Measurements from ENCODE around the gene CASTOR1.

The CASTOR1 gene

DNA sequence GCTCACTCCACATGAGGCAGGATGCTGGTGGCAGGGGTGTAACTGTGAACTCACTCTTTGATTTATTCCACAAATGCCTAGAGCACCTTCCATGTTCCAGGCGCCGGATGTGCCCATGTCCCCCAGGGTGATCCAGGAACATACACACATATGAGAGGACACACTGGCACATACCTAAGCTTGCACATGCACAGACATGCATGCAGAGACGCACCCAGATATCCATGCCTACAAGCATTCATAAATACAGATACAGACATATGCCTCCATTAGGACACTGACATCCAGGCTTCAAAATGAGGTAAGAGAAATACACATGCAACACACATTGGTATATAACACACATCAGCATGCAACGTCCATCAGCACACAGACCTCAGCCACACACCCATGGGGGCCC is 27.2 kb downstream of the CASTOR1 start:
- TF ChIP-seq, protein P1, sequence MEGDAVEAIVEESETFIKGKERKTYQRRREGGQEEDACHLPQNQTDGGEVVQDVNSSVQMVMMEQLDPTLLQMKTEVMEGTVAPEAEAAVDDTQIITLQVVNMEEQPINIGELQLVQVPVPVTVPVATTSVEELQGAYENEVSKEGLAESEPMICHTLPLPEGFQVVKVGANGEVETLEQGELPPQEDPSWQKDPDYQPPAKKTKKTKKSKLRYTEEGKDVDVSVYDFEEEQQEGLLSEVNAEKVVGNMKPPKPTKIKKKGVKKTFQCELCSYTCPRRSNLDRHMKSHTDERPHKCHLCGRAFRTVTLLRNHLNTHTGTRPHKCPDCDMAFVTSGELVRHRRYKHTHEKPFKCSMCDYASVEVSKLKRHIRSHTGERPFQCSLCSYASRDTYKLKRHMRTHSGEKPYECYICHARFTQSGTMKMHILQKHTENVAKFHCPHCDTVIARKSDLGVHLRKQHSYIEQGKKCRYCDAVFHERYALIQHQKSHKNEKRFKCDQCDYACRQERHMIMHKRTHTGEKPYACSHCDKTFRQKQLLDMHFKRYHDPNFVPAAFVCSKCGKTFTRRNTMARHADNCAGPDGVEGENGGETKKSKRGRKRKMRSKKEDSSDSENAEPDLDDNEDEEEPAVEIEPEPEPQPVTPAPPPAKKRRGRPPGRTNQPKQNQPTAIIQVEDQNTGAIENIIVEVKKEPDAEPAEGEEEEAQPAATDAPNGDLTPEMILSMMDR (IDR thresholded peaks at IDR 0.05; ENCODE audit: low read depth, low read length): no peak
- no peak overlapping the region for H3K4me3 ChIP-seq (ENCODE audit: low read depth, low read length)

DNA sequence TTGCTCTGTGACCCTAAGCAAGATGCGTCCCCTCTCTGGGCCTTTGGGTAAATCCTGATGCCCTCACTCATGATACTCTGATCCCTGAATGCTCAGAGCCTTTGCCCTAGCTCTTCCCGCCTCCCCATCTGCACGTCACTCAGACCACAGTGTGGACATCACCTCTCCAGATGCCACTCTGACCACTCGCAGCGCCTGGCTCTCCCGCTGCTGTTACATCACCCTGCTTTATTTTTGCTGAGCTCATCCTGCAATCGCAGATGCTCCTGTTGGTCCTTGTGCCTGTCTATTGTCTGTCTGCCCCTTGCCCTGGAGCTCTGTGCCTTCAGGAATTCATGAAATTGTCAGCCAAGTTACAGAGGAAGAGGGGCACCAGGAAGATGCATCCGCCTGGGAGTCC is 28.2 kb downstream of the CASTOR1 start:
- TF ChIP-seq, protein P1 (IDR thresholded peaks at IDR 0.05; ENCODE audit: low read depth, low read length): no peak
- H3K4me3 ChIP-seq (ENCODE audit: low read depth, low read length): no peak overlapping the region

DNA sequence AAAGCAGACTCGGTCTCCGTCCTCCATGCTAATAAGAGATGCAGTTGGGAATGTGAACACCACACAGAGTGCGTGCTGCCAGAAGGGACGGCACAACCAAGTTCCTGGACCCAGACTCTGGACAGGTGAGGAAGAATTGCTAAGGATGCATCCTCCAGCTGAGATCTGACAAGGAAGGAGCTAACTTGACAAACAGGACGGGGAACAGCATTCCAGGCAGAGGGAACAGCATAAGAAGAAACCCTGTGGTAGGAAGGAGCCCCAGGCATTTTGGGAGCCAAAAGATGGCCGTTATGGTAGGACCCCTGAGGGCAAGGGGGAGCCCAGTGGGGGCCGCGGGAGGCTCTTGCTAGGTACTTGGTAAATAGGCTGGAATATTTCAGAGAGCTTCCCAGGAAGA is 28.6 kb downstream of the CASTOR1 start:
- TF ChIP-seq, protein P1 (IDR thresholded peaks at IDR 0.05; ENCODE audit: low read depth, low read length): no peak
- no peak overlapping the region for H3K4me3 ChIP-seq (ENCODE audit: low read depth, low read length)

- TF ChIP-seq, protein P1 (IDR thresholded peaks at IDR 0.05; ENCODE audit: low read depth, low read length): no peak
- H3K4me3 ChIP-seq (ENCODE audit: low read depth, low read length): no peak overlapping the region
These were observed 29.0 kb downstream of the CASTOR1 start for GRCh38 chr22:30260276-30260675.

- TF ChIP-seq, protein P1 (IDR thresholded peaks at IDR 0.05; ENCODE audit: low read depth, low read length): no peak
- H3K4me3 ChIP-seq (ENCODE audit: low read depth, low read length): no peak overlapping the region
These were observed 35.0 kb downstream of the CASTOR1 start for GRCh38 chr22:30254314-30254713.

GRCh38 chr22:30253205-30253852 is 36.0 kb downstream of the CASTOR1 start:
- TF ChIP-seq, protein P1 (IDR thresholded peaks at IDR 0.05; ENCODE audit: low read depth, low read length): no peak
- no peak overlapping the region for H3K4me3 ChIP-seq (ENCODE audit: low read depth, low read length)

- no peak overlapping the region for H3K4me3 ChIP-seq (ENCODE audit: low read depth, low read length)
- TF ChIP-seq, protein P1 (IDR thresholded peaks at IDR 0.05; ENCODE audit: low read depth, low read length): no peak
These were observed 36.7 kb downstream of the CASTOR1 start for GRCh38 chr22:30252411-30253204.
